HEK293 (cell line): ENCODE results near the gene HES5.

Experiments
- CTCF ChIA-PET: fragments of 350-600 bp; formaldehyde crosslinking; extraction: SDS; loops from one replicate; lab custom pipeline; 2021; ENCODE audit warnings: antibody characterized with exemption; lab: Yijun Ruan, JAX
- POLR2A ChIA-PET: fragments of 300-600 bp; formaldehyde crosslinking; extraction: SDS; loops from one replicate; lab custom pipeline; 2020; ENCODE audit warnings: antibody characterized with exemption, inconsistent platforms; lab: Yijun Ruan, JAX
- H3K27ac ChIP-seq: fragments of 200-500 bp; sonication (Bioruptor generic); 2 replicates; pipeline ENCODE4 v1.5.1; 2014; ENCODE audit warnings: low read depth, low read length, control low read depth, inconsistent platforms; ENCODE audit errors: extremely low read depth
- H3K36me3 ChIP-seq, 2 experiments: fragments of 200-500 bp in 1 of 2; sonication (Bioruptor generic) in 1 of 2; 1 replicate in 1 of 2; 2 replicates in 1 of 2; pipeline ENCODE4 v1.5.1; 2014 to 2017; ENCODE audit warnings: inconsistent platforms in 2 of 2, low read length in 2 of 2; ENCODE audit not compliant: control insufficient read depth in 2 of 2, insufficient read depth in 1 of 2
- H3K4me1 ChIP-seq: fragments of 200-500 bp; sonication (Bioruptor generic); 2 replicates; pipeline ENCODE4 v1.5.1; 2014; ENCODE audit warnings: mild to moderate bottlenecking, low read length, inconsistent platforms; ENCODE audit not compliant: control insufficient read depth, insufficient read depth
- H3K4me3 ChIP-seq: 2 replicates; pipeline ENCODE4 v1.5.1; 2011; ENCODE audit warnings: low read depth, mild to moderate bottlenecking, control low read depth, low read length, moderate library complexity
- H3K9me3 ChIP-seq: fragments of 200-500 bp; sonication (Bioruptor generic); 2 replicates; pipeline ENCODE4 v1.5.1; 2014; ENCODE audit warnings: low read depth, low read length, inconsistent platforms; ENCODE audit not compliant: control insufficient read depth, insufficient read depth
- CTCF ChIP-seq: fragments of 450-650 bp; formaldehyde crosslinking; IDR thresholded peaks from 2 replicates; pipeline ENCODE4 v1.5.1; 2016; ENCODE audit warnings: missing biosample characterization, missing genetic modification characterization
- EGR2 ChIP-seq: fragments of 450-650 bp; formaldehyde crosslinking; IDR thresholded peaks from 2 replicates; pipeline ENCODE4 v1.5.1; 2016; ENCODE audit warnings: low read depth, missing biosample characterization, missing genetic modification characterization
- GLIS2 ChIP-seq: fragments of 450-650 bp; formaldehyde crosslinking; IDR thresholded peaks from 2 replicates; pipeline ENCODE4 v1.5.1; 2016; ENCODE audit warnings: missing biosample characterization, missing genetic modification characterization
- IKZF3 ChIP-seq: fragments of 450-650 bp; IDR thresholded peaks from 2 replicates; pipeline ENCODE4 v1.5.0; 2018; ENCODE audit warnings: missing biosample characterization, mild to moderate bottlenecking, missing genetic modification characterization, moderate library complexity
- SALL2 ChIP-seq: fragments of 450-650 bp; formaldehyde crosslinking; IDR thresholded peaks from 2 replicates; pipeline ENCODE4 v1.5.0; 2017; ENCODE audit warnings: missing biosample characterization, mild to moderate bottlenecking, missing genetic modification characterization, borderline replicate concordance
- YY1 ChIP-seq: fragments of 450-650 bp; formaldehyde crosslinking; IDR thresholded peaks from 2 replicates; pipeline ENCODE4 v1.5.1; 2018; ENCODE audit warnings: missing biosample characterization, missing genetic modification characterization
- ZFHX2 ChIP-seq: fragments of 450-650 bp; formaldehyde crosslinking; conservative IDR thresholded peaks from 2 replicates; pipeline ENCODE4 v1.5.1; 2016; ENCODE audit warnings: missing biosample characterization, missing genetic modification characterization
- ZNF146 ChIP-seq: fragments of 450-650 bp; formaldehyde crosslinking; IDR thresholded peaks from 2 replicates; pipeline ENCODE4 v1.5.1; 2016; ENCODE audit warnings: missing biosample characterization, missing genetic modification characterization
- ZNF221 ChIP-seq: fragments of 450-650 bp; formaldehyde crosslinking; IDR thresholded peaks from 2 replicates; pipeline ENCODE4 v1.5.1; 2017; ENCODE audit warnings: missing biosample characterization, missing genetic modification characterization, borderline replicate concordance
- ZNF274 ChIP-seq, 2 experiments: fragments of 200-500 bp in 1 of 2; fragments of 450-650 bp in 1 of 2; sonication (Bioruptor generic) in 1 of 2; formaldehyde crosslinking in 1 of 2; IDR thresholded peaks; 2 replicates each; pipeline versions ENCODE4 v1.5.1 to v1.6.1; 2014 to 2016; ENCODE audit warnings: borderline replicate concordance in 1 of 2, inconsistent platforms in 1 of 2, low read length in 1 of 2, missing biosample characterization in 1 of 2, missing genetic modification characterization in 1 of 2
- ZNF416 ChIP-seq: fragments of 450-650 bp; formaldehyde crosslinking; IDR thresholded peaks from 2 replicates; pipeline ENCODE4 v1.5.1; 2016; ENCODE audit warnings: missing biosample characterization, missing genetic modification characterization
- ZNF423 ChIP-seq: fragments of 450-650 bp; formaldehyde crosslinking; IDR thresholded peaks from 2 replicates; pipeline ENCODE4 v1.5.1; 2016; ENCODE audit warnings: missing biosample characterization, missing genetic modification characterization
- ZNF501 ChIP-seq: fragments of 450-650 bp; formaldehyde crosslinking; IDR thresholded peaks from 2 replicates; pipeline ENCODE4 v1.5.1; 2016; ENCODE audit warnings: missing biosample characterization, missing genetic modification characterization
- ZNF548 ChIP-seq: fragments of 450-650 bp; formaldehyde crosslinking; IDR thresholded peaks from 2 replicates; pipeline ENCODE4 v1.5.1; 2016; ENCODE audit warnings: missing biosample characterization, missing genetic modification characterization
- ZNF555 ChIP-seq: fragments of 450-650 bp; formaldehyde crosslinking; conservative IDR thresholded peaks from 2 replicates; pipeline ENCODE4 v1.5.1; 2017; ENCODE audit warnings: missing biosample characterization, mild to moderate bottlenecking, missing genetic modification characterization, inconsistent platforms
- ZNF600 ChIP-seq: fragments of 450-650 bp; formaldehyde crosslinking; IDR thresholded peaks from 2 replicates; pipeline ENCODE4 v1.5.1; 2016; ENCODE audit warnings: missing biosample characterization, missing genetic modification characterization
- ZNF776 ChIP-seq: fragments of 450-650 bp; formaldehyde crosslinking; IDR thresholded peaks from 2 replicates; pipeline ENCODE4 v1.5.0; 2017; ENCODE audit warnings: missing biosample characterization, missing genetic modification characterization, borderline replicate concordance
- ZNF792 ChIP-seq: fragments of 450-650 bp; formaldehyde crosslinking; IDR thresholded peaks from 2 replicates; pipeline ENCODE4 v1.5.1; 2016; ENCODE audit warnings: missing biosample characterization, missing genetic modification characterization
- ZSCAN30 ChIP-seq: fragments of 450-650 bp; IDR thresholded peaks from 2 replicates; pipeline ENCODE4 v1.5.1; 2018; ENCODE audit warnings: missing biosample characterization, mild to moderate bottlenecking, missing genetic modification characterization, moderate library complexity
- TF ChIP-seq, protein P1 (sequence below): fragments of 450-650 bp; formaldehyde crosslinking; IDR thresholded peaks from 2 replicates; pipeline ENCODE4 v1.5.0; 2017; ENCODE audit warnings: missing biosample characterization, missing genetic modification characterization, borderline replicate concordance
- TF ChIP-seq, protein P2 (sequence below): fragments of 450-650 bp; formaldehyde crosslinking; IDR thresholded peaks from 2 replicates; pipeline ENCODE4 v1.5.1; 2016; ENCODE audit warnings: missing biosample characterization, missing genetic modification characterization

HES5 gene

GRCh38 chr1:2519729-2520128, 10.3 kb downstream of the HES5 start:
- TF ChIP-seq, protein P1, sequence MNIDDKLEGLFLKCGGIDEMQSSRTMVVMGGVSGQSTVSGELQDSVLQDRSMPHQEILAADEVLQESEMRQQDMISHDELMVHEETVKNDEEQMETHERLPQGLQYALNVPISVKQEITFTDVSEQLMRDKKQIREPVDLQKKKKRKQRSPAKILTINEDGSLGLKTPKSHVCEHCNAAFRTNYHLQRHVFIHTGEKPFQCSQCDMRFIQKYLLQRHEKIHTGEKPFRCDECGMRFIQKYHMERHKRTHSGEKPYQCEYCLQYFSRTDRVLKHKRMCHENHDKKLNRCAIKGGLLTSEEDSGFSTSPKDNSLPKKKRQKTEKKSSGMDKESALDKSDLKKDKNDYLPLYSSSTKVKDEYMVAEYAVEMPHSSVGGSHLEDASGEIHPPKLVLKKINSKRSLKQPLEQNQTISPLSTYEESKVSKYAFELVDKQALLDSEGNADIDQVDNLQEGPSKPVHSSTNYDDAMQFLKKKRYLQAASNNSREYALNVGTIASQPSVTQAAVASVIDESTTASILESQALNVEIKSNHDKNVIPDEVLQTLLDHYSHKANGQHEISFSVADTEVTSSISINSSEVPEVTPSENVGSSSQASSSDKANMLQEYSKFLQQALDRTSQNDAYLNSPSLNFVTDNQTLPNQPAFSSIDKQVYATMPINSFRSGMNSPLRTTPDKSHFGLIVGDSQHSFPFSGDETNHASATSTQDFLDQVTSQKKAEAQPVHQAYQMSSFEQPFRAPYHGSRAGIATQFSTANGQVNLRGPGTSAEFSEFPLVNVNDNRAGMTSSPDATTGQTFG (tag by site-specific recombination), result no peak
- no peak for TF ChIP-seq ZNF555 (tag by site-specific recombination)
- no peak for TF ChIP-seq GLIS2 (tag by site-specific recombination)
- no peak for TF ChIP-seq ZNF792 (tag by site-specific recombination)
- TF ChIP-seq ZNF501 (tag by site-specific recombination), result no peak
- no peak for TF ChIP-seq ZNF416 (tag by site-specific recombination)
- TF ChIP-seq ZNF600 (tag by site-specific recombination), result no peak
- TF ChIP-seq ZNF221 (tag by site-specific recombination), result no peak
- TF ChIP-seq IKZF3 (tag by site-specific recombination), result no peak
- no peak for TF ChIP-seq ZSCAN30 (tag by site-specific recombination)
- CTCF ChIA-PET, result interaction anchor here (0.7 kb wide), 1 partner anchor 905 kb away, joined by 3 read pairs; no protein-coding TSS in a partner anchor
- H3K4me3 ChIP-seq, result no peak overlapping the region
- no peak overlapping the region for H3K27ac ChIP-seq
- peaks cover 14% of the 10 kb centered on the region for H3K4me1 ChIP-seq
- POLR2A ChIA-PET, result interaction anchor here (0.6 kb wide), 1 partner anchor 797 kb away, joined by 3 read pairs; no protein-coding TSS in a partner anchor
- no peaks in the 10 kb centered on the region for H3K9me3 ChIP-seq
- peaks cover 0 to 83% of the 10 kb centered on the region in 2 experiments; a peak in 2 of 3 replicates for H3K36me3 ChIP-seq

DNA sequence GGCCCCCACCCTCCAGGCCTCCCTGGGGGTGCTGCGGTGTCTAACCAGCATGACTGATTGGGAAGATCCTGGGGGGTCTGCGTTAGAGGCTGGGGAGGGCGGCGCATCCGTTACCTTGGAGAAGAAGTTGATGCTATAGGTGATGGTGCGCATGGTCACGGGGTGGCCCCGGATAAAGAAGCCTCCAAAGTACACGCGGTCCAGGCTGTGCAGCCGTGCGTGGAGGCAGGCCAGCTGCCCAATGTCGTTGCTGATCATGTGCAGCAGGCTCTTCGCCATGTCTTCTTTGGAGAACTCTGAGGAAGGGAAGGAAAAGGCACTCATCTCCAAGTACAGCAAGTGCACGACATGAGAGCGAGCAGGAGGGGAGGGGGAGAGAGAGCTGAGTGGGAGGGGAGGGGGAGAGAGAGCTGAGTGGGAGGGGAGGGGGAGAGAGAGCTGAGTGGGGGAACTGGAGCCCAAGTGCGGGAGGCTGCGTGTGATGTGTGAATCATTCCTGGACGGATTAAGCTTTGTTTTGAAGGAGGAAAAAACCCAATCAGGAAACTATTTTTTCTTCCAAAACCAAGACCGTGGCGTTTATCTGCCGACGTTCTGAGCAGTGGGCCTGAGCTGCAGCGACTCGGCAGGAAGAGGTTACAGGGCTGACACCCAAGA, 10.9 kb downstream of the HES5 start:
- 0 out of 2 replicates have a peak, but pooled peaks have one; percentile 40 for TF ChIP-seq ZFHX2
- TF ChIP-seq EGR2 (tag by site-specific recombination), result peak; percentile 42; the same call in 1 of the 2 replicates
- TF ChIP-seq YY1 (tag by site-specific recombination), result no peak
- H3K9me3 ChIP-seq, result no peaks in the 10 kb centered on the region
- H3K27ac ChIP-seq, result no peak overlapping the region
- no peak overlapping the region for H3K4me3 ChIP-seq
- CTCF ChIA-PET, result interaction anchor here (0.7 kb wide), 1 partner anchor 905 kb away, joined by 3 read pairs; no protein-coding TSS in a partner anchor
- H3K36me3 ChIP-seq, result peaks cover 0 to 86% of the 10 kb centered on the region in 2 experiments; a peak in 2 of 3 replicates
- POLR2A ChIA-PET, result interaction anchor here (0.6 kb wide), 1 partner anchor 796 kb away, joined by 3 read pairs; no protein-coding TSS in a partner anchor
- peaks cover 11% of the 10 kb centered on the region; the same call in 1 of the 2 replicates for H3K4me1 ChIP-seq

DNA sequence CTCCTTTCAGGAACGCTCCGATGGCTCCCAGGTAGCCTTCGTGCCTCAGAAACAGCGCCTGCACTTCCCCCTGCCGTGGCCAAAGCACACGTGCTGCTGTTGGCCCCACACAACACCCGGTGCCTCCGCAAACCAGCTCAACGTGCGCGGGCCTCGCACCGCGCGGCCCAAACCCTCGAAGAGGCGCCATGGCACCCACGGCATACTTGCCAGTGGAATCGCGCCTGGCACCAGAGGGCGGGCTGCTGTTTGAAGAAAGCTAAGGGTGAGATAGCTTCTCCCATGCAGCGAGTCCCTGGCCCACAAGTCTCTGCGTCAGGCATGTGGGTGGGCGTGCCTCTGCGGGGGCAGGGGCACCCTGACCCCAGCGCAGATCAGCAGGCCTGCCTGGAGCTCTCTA, 11.5 kb downstream of the HES5 start:
- ChIA-PET CTCF (no interaction called here), POLR2A (no interaction called here)
- H3K4me1 ChIP-seq, result peaks cover 5% of the 10 kb centered on the region; the same call in 1 of the 2 replicates

DNA sequence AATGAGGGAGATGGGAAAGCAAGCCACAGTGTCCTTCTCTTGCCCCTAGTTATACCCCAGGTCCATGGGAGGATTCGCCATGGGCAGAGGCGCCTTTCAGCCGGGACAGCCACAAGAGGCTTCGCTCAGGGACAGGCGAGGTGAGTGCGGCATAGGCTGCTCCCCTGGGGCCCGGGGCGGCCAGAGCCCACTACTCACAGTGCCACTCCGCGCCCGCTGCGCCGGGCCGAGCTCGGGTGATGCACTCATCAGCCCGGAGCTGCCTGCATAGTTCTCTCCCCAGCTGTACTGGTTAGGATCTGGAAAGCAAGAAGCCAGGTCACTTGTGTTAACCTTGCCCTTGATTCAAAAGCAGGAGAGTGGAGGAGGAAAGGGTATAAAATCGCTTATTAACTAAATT, 12.1 kb downstream of the HES5 start:
- no peaks in the 10 kb centered on the region for H3K9me3 ChIP-seq
- CTCF ChIA-PET, result interaction anchor here (0.6 kb wide), 1 partner anchor 557 kb away, joined by 3 read pairs; no protein-coding TSS in a partner anchor
- POLR2A ChIA-PET, result no interaction called here
- H3K4me3 ChIP-seq, result no peak overlapping the region
- H3K36me3 ChIP-seq, result peaks cover 0 to 97% of the 10 kb centered on the region in 2 experiments; a peak in 2 of 3 replicates
- no peak overlapping the region for H3K27ac ChIP-seq
- no peaks in the 10 kb centered on the region for H3K4me1 ChIP-seq
- TF ChIP-seq ZNF274 (IDR thresholded peaks at IDR 0.05; ENCODE audit: low read length), result no peak
- TF ChIP-seq ZNF274 (tag by site-specific recombination; IDR thresholded peaks at IDR 0.05; ENCODE audit: borderline replicate concordance), result no peak
- TF ChIP-seq, protein P2, sequence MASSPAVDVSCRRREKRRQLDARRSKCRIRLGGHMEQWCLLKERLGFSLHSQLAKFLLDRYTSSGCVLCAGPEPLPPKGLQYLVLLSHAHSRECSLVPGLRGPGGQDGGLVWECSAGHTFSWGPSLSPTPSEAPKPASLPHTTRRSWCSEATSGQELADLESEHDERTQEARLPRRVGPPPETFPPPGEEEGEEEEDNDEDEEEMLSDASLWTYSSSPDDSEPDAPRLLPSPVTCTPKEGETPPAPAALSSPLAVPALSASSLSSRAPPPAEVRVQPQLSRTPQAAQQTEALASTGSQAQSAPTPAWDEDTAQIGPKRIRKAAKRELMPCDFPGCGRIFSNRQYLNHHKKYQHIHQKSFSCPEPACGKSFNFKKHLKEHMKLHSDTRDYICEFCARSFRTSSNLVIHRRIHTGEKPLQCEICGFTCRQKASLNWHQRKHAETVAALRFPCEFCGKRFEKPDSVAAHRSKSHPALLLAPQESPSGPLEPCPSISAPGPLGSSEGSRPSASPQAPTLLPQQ (tag by site-specific recombination), result no peak
- no peak for TF ChIP-seq ZNF548 (tag by site-specific recombination)
- no peak for TF ChIP-seq SALL2 (tag by site-specific recombination)
- TF ChIP-seq ZNF776 (tag by site-specific recombination), result no peak
- TF ChIP-seq ZNF423 (tag by site-specific recombination), result no peak
- TF ChIP-seq ZNF146 (tag by site-specific recombination), result no peak
- TF ChIP-seq CTCF (tag by site-specific recombination), result no peak

More for the DNA sequence above, 11.5 kb downstream of the HES5 start:
- Histone ChIP-seq H3K9me3 (no peaks in the 10 kb centered on the region), H3K36me3 (peaks cover 0 to 92% of the 10 kb centered on the region in 2 experiments; a peak in 2 of 3 replicates), H3K27ac (no peak overlapping the region), H3K4me3 (no peak overlapping the region)
- TF ChIP-seq ZNF423 (tag by site-specific recombination) (no peak), ZFHX2 (peak; percentile 37)
